ENCODE measurements around the gene UBAC1.

GRCh38 chr9:135986605-135987004 lies 25.4 kb upstream of the UBAC1 start:
- no peak for TF ChIP-seq CTCF (IDR thresholded peaks at IDR 0.05 in 4 of 5, conservative IDR thresholded peaks at IDR 0.05 in 1 of 5)
- no peak for TF ChIP-seq POLR2A (IDR thresholded peaks at IDR 0.05)

All from gastrocnemius medialis (tissue), 4 donors.